Liver (tissue), 9 donors: ENCODE data around the gene THADA. TPM values are rescaled to one million over a fixed set of nuclear protein-coding genes. Genes with fewer than 3 reads are reported as not detected.

ENCODE experiments used
- DNase-seq: peaks from one replicate; pipeline ENCODE4 v3.0.0-alpha.2; 2017; ENCODE audit warnings: low spot score
- H3K27ac ChIP-seq, 2 donors: one replicate each; pipeline ENCODE4 v1.7.0; 2013; ENCODE audit warnings: inconsistent platforms in 2 of 2, low read length in 2 of 2, control low read depth in 1 of 2, low read depth in 1 of 2, mild to moderate bottlenecking in 1 of 2
- H3K27me3 ChIP-seq, 4 donors: one replicate each; pipeline versions ENCODE4 v1.6.1 to v1.7.0; 2013; ENCODE audit warnings: low read length in 3 of 4, inconsistent platforms in 1 of 4, mild to moderate bottlenecking in 1 of 4, moderate library complexity in 1 of 4; ENCODE audit not compliant: control insufficient read depth in 4 of 4, insufficient read depth in 4 of 4
- H3K36me3 ChIP-seq, 4 donors: one replicate each; pipeline versions ENCODE4 v1.6.1 to v1.7.0; 2013; ENCODE audit warnings: low read length in 3 of 4, mild to moderate bottlenecking in 3 of 4, low read depth in 1 of 4, moderate library complexity in 1 of 4; ENCODE audit not compliant: control insufficient read depth in 4 of 4, insufficient read depth in 3 of 4
- H3K4me1 ChIP-seq, 4 donors: one replicate each; pipeline versions ENCODE4 v1.6.1 to v1.7.0; 2013; ENCODE audit warnings: low read length in 3 of 4, mild to moderate bottlenecking in 3 of 4, moderate library complexity in 1 of 4; ENCODE audit not compliant: control insufficient read depth in 4 of 4, insufficient read depth in 4 of 4
- H3K4me3 ChIP-seq, 3 donors: one replicate each; pipeline versions ENCODE4 v1.6.1 to v1.7.0; 2013; ENCODE audit warnings: low read length in 3 of 3, control low read depth in 1 of 3, low read depth in 1 of 3, mild to moderate bottlenecking in 1 of 3
- H3K9ac ChIP-seq, 2 donors: one replicate each; pipeline ENCODE4 v1.7.0; 2013; ENCODE audit warnings: low read length in 2 of 2, mild to moderate bottlenecking in 2 of 2, moderate library complexity in 2 of 2, control low read depth in 1 of 2, low read depth in 1 of 2
- H3K9me3 ChIP-seq, 4 donors: one replicate each; pipeline versions ENCODE4 v1.6.1 to v1.7.0; 2013; ENCODE audit warnings: low read length in 3 of 4; ENCODE audit not compliant: control insufficient read depth in 4 of 4
- ATF3 ChIP-seq: IDR thresholded peaks from 2 replicates; pipeline ENCODE4 v1.6.1; 2016; ENCODE audit warnings: antibody characterized with exemption
- FOXA2 ChIP-seq: IDR thresholded peaks from 2 replicates; pipeline ENCODE4 v1.6.1; 2016; ENCODE audit warnings: antibody characterized with exemption
- GABPA ChIP-seq, 2 donors: IDR thresholded peaks in 1 of 2; conservative IDR thresholded peaks in 1 of 2; 2 replicates each; pipeline ENCODE4 v1.6.1; 2016; ENCODE audit warnings: antibody characterized with exemption in 2 of 2, mild to moderate bottlenecking in 1 of 2, moderate library complexity in 1 of 2
- HNF4A ChIP-seq, 2 donors: conservative IDR thresholded peaks; 2 replicates each; pipeline ENCODE4 v1.6.1; 2016; ENCODE audit warnings: antibody characterized with exemption in 2 of 2, mild to moderate bottlenecking in 2 of 2
- HNF4G ChIP-seq: IDR thresholded peaks from 2 replicates; pipeline ENCODE4 v1.6.1; 2016; ENCODE audit warnings: antibody characterized with exemption
- JUND ChIP-seq, 2 donors: IDR thresholded peaks; 2 replicates each; pipeline ENCODE4 v1.6.1; 2016; ENCODE audit warnings: antibody characterized with exemption in 2 of 2
- RXRA ChIP-seq, 2 donors: IDR thresholded peaks; 2 replicates each; pipeline ENCODE4 v1.6.1; 2017 to 2018; ENCODE audit warnings: antibody characterized with exemption in 2 of 2, mild to moderate bottlenecking in 1 of 2
- SP1 ChIP-seq: IDR thresholded peaks from 2 replicates; pipeline ENCODE4 v1.6.1; 2018; ENCODE audit warnings: antibody characterized with exemption, mild to moderate bottlenecking
- TAF1 ChIP-seq: conservative IDR thresholded peaks from 2 replicates; pipeline ENCODE4 v1.6.1; 2016; ENCODE audit warnings: antibody characterized with exemption, mild to moderate bottlenecking
- YY1 ChIP-seq: IDR thresholded peaks from 2 replicates; pipeline ENCODE4 v1.6.1; 2016; ENCODE audit warnings: antibody characterized with exemption, mild to moderate bottlenecking
- WGBS: extraction: QIAGEN DNeasy Blood & Tissue Kit; methylation state at CpG from one replicate; pipeline ENCODE4 v1.1.7; 2013; 5-methylcytosine and 5-hydroxymethylcytosine counted together
- polyA plus RNA-seq, 2 donors: library from polyadenylated mRNA; stranded (reverse) in 1 of 2; unstranded in 1 of 2; fragments of 200-250 nt in 1 of 2; fragments of >200 nt in 1 of 2; fragmentation: Nextera tagmentation in 1 of 2; extraction: Ambion mirVana in 1 of 2; gene quantifications; one replicate each; pipeline versions ENCODE4 v1.2.1 to v1.2.3, GENCODE V29; 2013 to 2015
- total RNA-seq, 2 donors: library from RNA; depleted of rRNA; stranded (reverse); fragments of >200 nt; gene quantifications; one replicate each; pipeline ENCODE4 v1.2.3, GENCODE V29; 2014
- TF ChIP-seq, protein P1 (sequence below): fragments of 150-350 bp; IDR thresholded peaks from 2 replicates; pipeline ENCODE4 v1.5.1; 2017; ENCODE audit warnings: improper control_type of control experiment, low read depth, low read length; ENCODE audit not compliant: missing input control
- TF ChIP-seq, protein P2 (sequence below): IDR thresholded peaks from 2 replicates; pipeline ENCODE4 v1.6.1; 2016; ENCODE audit warnings: antibody characterized with exemption
- TF ChIP-seq, protein P3 (sequence below): IDR thresholded peaks from 2 replicates; pipeline ENCODE4 v1.6.1; 2016; ENCODE audit warnings: antibody characterized with exemption
- TF ChIP-seq, protein P4 (sequence below): IDR thresholded peaks from 2 replicates; pipeline ENCODE4 v1.6.1; 2016; ENCODE audit warnings: antibody characterized with exemption, mild to moderate bottlenecking
- donor health status: healthy.
- donor health status: healthy.
- donor health status: healthy.
- donor health status: healthy.
- donor health status: healthy.

THADA gene
- total and polyA plus RNA-seq, 4 donors, result 12.0 to 37.2 (median 22.3) TPM

GRCh38 chr2:43266711-43267111 is 329.1 kb downstream of the THADA start:
- no peak for DNase-seq
- no peak overlapping the region for H3K27ac ChIP-seq
- H3K9ac ChIP-seq, result no peak overlapping the region

GRCh38 chr2:43265421-43265820 is 330.4 kb downstream of the THADA start:
- Histone ChIP-seq H3K27me3 (no peaks in the 10 kb centered on the region), H3K4me1 (peaks cover 0 to 4% (median 0%) of the 10 kb centered on the region in 4 donors), H3K27ac (no peak overlapping the region), H3K9ac (no peak overlapping the region), H3K4me3 (no peak overlapping the region), H3K9me3 (no peaks in the 10 kb centered on the region), H3K36me3 (peaks cover 0 to 1% (median 0%) of the 10 kb centered on the region in 4 donors)
- DNase-seq, result no peak
- 85% methylated on average over 9 of the region's 9 CpGs for WGBS
- TF ChIP-seq SP1 (no peak), HNF4A (conservative IDR thresholded peaks at IDR 0.05) (no peak), FOXA2 (no peak), RXRA (IDR thresholded peaks at IDR 0.05) (no peak), GABPA (IDR thresholded peaks at IDR 0.05 in 1 of 2, conservative IDR thresholded peaks at IDR 0.05 in 1 of 2) (no peak), JUND (IDR thresholded peaks at IDR 0.05) (no peak), HNF4G (no peak)
- TF ChIP-seq, protein P1, sequence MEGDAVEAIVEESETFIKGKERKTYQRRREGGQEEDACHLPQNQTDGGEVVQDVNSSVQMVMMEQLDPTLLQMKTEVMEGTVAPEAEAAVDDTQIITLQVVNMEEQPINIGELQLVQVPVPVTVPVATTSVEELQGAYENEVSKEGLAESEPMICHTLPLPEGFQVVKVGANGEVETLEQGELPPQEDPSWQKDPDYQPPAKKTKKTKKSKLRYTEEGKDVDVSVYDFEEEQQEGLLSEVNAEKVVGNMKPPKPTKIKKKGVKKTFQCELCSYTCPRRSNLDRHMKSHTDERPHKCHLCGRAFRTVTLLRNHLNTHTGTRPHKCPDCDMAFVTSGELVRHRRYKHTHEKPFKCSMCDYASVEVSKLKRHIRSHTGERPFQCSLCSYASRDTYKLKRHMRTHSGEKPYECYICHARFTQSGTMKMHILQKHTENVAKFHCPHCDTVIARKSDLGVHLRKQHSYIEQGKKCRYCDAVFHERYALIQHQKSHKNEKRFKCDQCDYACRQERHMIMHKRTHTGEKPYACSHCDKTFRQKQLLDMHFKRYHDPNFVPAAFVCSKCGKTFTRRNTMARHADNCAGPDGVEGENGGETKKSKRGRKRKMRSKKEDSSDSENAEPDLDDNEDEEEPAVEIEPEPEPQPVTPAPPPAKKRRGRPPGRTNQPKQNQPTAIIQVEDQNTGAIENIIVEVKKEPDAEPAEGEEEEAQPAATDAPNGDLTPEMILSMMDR, result no peak
- TF ChIP-seq, protein P2, sequence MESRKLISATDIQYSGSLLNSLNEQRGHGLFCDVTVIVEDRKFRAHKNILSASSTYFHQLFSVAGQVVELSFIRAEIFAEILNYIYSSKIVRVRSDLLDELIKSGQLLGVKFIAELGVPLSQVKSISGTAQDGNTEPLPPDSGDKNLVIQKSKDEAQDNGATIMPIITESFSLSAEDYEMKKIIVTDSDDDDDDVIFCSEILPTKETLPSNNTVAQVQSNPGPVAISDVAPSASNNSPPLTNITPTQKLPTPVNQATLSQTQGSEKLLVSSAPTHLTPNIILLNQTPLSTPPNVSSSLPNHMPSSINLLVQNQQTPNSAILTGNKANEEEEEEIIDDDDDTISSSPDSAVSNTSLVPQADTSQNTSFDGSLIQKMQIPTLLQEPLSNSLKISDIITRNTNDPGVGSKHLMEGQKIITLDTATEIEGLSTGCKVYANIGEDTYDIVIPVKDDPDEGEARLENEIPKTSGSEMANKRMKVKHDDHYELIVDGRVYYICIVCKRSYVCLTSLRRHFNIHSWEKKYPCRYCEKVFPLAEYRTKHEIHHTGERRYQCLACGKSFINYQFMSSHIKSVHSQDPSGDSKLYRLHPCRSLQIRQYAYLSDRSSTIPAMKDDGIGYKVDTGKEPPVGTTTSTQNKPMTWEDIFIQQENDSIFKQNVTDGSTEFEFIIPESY, result no peak

More at GRCh38 chr2:43266711-43267111, 329.1 kb downstream of the THADA start:
- Histone ChIP-seq H3K4me3 (no peak overlapping the region), H3K36me3 (peaks cover 0 to 5% (median 0%) of the 10 kb centered on the region in 4 donors), H3K4me1 (peaks cover 0 to 4% (median 0%) of the 10 kb centered on the region in 4 donors), H3K9me3 (no peaks in the 10 kb centered on the region), H3K27me3 (no peaks in the 10 kb centered on the region)
- TF ChIP-seq, protein P1, result no peak
- no peak for TF ChIP-seq RXRA (IDR thresholded peaks at IDR 0.05)
- no peak for TF ChIP-seq ATF3
- TF ChIP-seq, protein P2, result no peak
- no peak for TF ChIP-seq YY1
- TF ChIP-seq GABPA (IDR thresholded peaks at IDR 0.05 in 1 of 2, conservative IDR thresholded peaks at IDR 0.05 in 1 of 2), result no peak
- TF ChIP-seq, protein P3, sequence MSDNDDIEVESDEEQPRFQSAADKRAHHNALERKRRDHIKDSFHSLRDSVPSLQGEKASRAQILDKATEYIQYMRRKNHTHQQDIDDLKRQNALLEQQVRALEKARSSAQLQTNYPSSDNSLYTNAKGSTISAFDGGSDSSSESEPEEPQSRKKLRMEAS, result no peak
- no peak for TF ChIP-seq SP1
- no peak for TF ChIP-seq TAF1
- TF ChIP-seq HNF4A (conservative IDR thresholded peaks at IDR 0.05), result no peak
- TF ChIP-seq, protein P4, sequence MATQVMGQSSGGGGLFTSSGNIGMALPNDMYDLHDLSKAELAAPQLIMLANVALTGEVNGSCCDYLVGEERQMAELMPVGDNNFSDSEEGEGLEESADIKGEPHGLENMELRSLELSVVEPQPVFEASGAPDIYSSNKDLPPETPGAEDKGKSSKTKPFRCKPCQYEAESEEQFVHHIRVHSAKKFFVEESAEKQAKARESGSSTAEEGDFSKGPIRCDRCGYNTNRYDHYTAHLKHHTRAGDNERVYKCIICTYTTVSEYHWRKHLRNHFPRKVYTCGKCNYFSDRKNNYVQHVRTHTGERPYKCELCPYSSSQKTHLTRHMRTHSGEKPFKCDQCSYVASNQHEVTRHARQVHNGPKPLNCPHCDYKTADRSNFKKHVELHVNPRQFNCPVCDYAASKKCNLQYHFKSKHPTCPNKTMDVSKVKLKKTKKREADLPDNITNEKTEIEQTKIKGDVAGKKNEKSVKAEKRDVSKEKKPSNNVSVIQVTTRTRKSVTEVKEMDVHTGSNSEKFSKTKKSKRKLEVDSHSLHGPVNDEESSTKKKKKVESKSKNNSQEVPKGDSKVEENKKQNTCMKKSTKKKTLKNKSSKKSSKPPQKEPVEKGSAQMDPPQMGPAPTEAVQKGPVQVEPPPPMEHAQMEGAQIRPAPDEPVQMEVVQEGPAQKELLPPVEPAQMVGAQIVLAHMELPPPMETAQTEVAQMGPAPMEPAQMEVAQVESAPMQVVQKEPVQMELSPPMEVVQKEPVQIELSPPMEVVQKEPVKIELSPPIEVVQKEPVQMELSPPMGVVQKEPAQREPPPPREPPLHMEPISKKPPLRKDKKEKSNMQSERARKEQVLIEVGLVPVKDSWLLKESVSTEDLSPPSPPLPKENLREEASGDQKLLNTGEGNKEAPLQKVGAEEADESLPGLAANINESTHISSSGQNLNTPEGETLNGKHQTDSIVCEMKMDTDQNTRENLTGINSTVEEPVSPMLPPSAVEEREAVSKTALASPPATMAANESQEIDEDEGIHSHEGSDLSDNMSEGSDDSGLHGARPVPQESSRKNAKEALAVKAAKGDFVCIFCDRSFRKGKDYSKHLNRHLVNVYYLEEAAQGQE, result no peak
- TF ChIP-seq FOXA2, result no peak
- WGBS, result 82% methylated on average over 4 of the region's 4 CpGs
